Hepatocyte (in vitro differentiated cells): ENCODE results near the gene PCDHGA9. TPM values are rescaled to one million over a fixed set of nuclear protein-coding genes. Genes with fewer than 3 reads are reported as not detected.

Source experiments
- DNase-seq: peaks from one replicate; pipeline ENCODE4 v3.0.0-alpha.2; 2016; ENCODE audit warnings: low spot score
- H2AFZ ChIP-seq: fragments of 200-600 bp; sonication (generic); 2 replicates; pipeline ENCODE4 v1.6.0; 2016; ENCODE audit warnings: antibody characterized with exemption, mild to moderate bottlenecking
- H3K27ac ChIP-seq: fragments of 200-600 bp; sonication (generic); 2 replicates; pipeline ENCODE4 v1.5.1; 2016; ENCODE audit warnings: mild to moderate bottlenecking
- H3K27me3 ChIP-seq: fragments of 200-600 bp; sonication (generic); 2 replicates; pipeline ENCODE4 v1.6.1; 2016
- H3K36me3 ChIP-seq: fragments of 200-600 bp; sonication (generic); replicated peaks from 2 replicates; pipeline ENCODE4 v1.5.1; 2016; ENCODE audit warnings: low read depth; ENCODE audit not compliant: insufficient read depth
- H3K4me1 ChIP-seq: fragments of 200-600 bp; sonication (generic); 2 replicates; pipeline ENCODE4 v1.5.1; 2016; ENCODE audit warnings: mild to moderate bottlenecking, moderate library complexity; ENCODE audit not compliant: insufficient read depth
- H3K4me2 ChIP-seq: fragments of 200-600 bp; sonication (generic); 2 replicates; pipeline ENCODE4 v1.6.0; 2016
- H3K4me3 ChIP-seq: fragments of 200-600 bp; sonication (generic); 2 replicates; pipeline ENCODE4 v1.5.1; 2016; ENCODE audit warnings: mild to moderate bottlenecking
- H3K79me2 ChIP-seq: fragments of 200-600 bp; sonication (generic); 2 replicates; pipeline ENCODE4 v1.6.0; 2017; ENCODE audit warnings: mild to moderate bottlenecking
- H3K9me2 ChIP-seq: fragments of 200-600 bp; sonication (generic); replicated peaks from 2 replicates; pipeline ENCODE4 v1.6.0; 2017; ENCODE audit warnings: mild to moderate bottlenecking; ENCODE audit not compliant: insufficient read depth
- H3K9me3 ChIP-seq: fragments of 200-600 bp; sonication (generic); 2 replicates; pipeline ENCODE4 v1.5.1; 2016; ENCODE audit warnings: low read depth, mild to moderate bottlenecking
- H4K20me1 ChIP-seq: fragments of 200-600 bp; sonication (generic); 2 replicates; pipeline ENCODE4 v1.6.0; 2016; ENCODE audit warnings: mild to moderate bottlenecking; ENCODE audit not compliant: insufficient read depth, poor library complexity, severe bottlenecking
- CTCF ChIP-seq: fragments of 200-600 bp; sonication (generic); IDR thresholded peaks from 2 replicates; pipeline ENCODE4 v1.5.1; 2016; ENCODE audit warnings: antibody characterized with exemption, mild to moderate bottlenecking; ENCODE audit not compliant: poor library complexity
- EZH2 ChIP-seq: fragments of 200-600 bp; sonication (generic); IDR thresholded peaks from 2 replicates; pipeline ENCODE4 v1.6.1; 2016; ENCODE audit warnings: antibody characterized with exemption, mild to moderate bottlenecking, borderline replicate concordance
- EZH2phosphoT487 ChIP-seq: fragments of 200-600 bp; sonication (generic); IDR thresholded peaks from one replicate; pipeline ENCODE4 v1.6.1; 2018; ENCODE audit warnings: antibody characterized with exemption, mild to moderate bottlenecking, low read depth, moderate library complexity; ENCODE audit not compliant: unreplicated experiment, severe bottlenecking
- WGBS: methylation state at CpG from one replicate; pipeline ENCODE4 v1.1.6; 2016; ENCODE audit warnings: low lambda C conversion rate; ENCODE audit errors: missing lambda C conversion rate; 5-methylcytosine and 5-hydroxymethylcytosine counted together
- polyA plus RNA-seq: library from polyadenylated mRNA; unstranded; fragments of >200 nt; fragmentation: Nextera tagmentation; extraction: Ambion mirVana; gene quantifications from 2 replicates; pipeline ENCODE4 v1.2.1, GENCODE V29; 2016
- total RNA-seq: library from RNA; depleted of rRNA; stranded (reverse); fragments of >200 nt; gene quantifications from 2 replicates; pipeline ENCODE4 v1.2.3, GENCODE V29; 2014

The PCDHGA9 gene
- total and polyA plus RNA-seq, 2 experiments from 2014 or later, result 1.2 TPM; not detected in 1

DNA sequence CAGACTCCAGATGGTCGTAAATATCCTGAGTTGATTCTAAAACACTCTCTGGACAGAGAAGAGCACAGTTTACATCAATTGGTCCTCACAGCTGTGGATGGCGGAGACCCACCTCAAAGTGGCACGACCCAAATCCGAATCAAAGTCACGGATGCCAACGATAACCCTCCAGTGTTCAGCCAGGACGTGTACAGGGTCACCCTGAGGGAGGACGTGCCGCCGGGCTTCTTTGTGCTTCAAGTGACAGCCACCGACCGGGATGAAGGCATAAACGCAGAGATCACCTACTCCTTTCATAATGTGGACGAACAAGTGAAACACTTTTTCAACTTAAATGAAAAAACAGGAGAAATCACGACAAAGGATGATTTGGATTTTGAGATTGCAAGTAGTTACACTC, 41.9 kb upstream of the PCDHGA9 start:
- Histone ChIP-seq H3K4me3 (no peak overlapping the region), H3K27me3 (no peaks in the 10 kb centered on the region), H3K27ac (no peak overlapping the region), H3K9me2 (no peaks in the 10 kb centered on the region), H3K36me3 (no peaks in the 10 kb centered on the region), H3K79me2 (no peaks in the 10 kb centered on the region), H3K4me2 (no peak overlapping the region), H2AFZ (no peak overlapping the region), H4K20me1 (no peaks in the 10 kb centered on the region), H3K4me1 (no peaks in the 10 kb centered on the region), H3K9me3 (peaks cover 5% of the 10 kb centered on the region)
- no peak for DNase-seq
- TF ChIP-seq CTCF (no peak), EZH2 (no peak), EZH2phosphoT487 (no peak)
- WGBS, result 91% methylated on average over 15 of the region's 15 CpGs

- TF ChIP-seq CTCF, result no peak
- Histone ChIP-seq H3K4me1 (no peaks in the 10 kb centered on the region), H3K36me3 (no peaks in the 10 kb centered on the region), H2AFZ (no peak overlapping the region), H3K27me3 (no peaks in the 10 kb centered on the region), H4K20me1 (no peaks in the 10 kb centered on the region), H3K4me3 (no peak overlapping the region), H3K9me2 (no peaks in the 10 kb centered on the region), H3K79me2 (no peaks in the 10 kb centered on the region), H3K4me2 (no peak overlapping the region), H3K27ac (no peak overlapping the region), H3K9me3 (peaks cover 5% of the 10 kb centered on the region)
- DNase-seq, result no peak
These were observed 39.9 kb upstream of the PCDHGA9 start for GRCh38 chr5:141362719-141363118.

DNA sequence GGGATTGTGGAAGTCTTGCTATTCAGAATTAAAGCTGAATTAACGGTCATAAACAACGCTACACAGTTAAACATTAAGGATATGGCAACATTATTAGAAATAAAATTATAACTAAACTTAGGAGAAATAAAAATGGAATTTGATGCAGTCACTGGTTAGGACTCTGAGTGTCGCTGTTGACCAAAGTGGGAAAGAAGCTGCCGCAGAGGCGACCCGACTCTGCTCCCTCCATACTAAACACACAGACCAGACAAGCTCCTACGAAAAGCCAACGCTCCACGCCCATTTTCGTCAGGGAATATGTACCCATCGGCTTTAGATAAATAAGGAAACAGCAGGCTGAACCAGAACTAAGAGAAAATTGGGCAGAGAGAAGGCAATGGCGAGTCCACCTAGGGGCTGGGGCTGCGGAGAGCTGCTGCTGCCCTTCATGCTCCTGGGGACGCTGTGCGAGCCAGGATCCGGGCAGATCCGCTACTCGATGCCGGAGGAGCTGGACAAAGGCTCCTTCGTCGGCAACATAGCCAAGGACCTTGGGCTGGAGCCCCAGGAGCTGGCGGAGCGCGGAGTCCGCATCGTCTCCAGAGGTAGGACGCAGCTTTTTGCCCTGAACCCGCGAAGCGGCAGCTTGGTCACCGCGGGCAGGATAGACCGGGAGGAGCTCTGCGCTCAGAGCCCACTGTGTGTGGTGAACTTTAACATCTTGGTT, 38.5 kb upstream of the PCDHGA9 start, which contains the start of gene PCDHGA5:
PCDHGA5 (plus strand) TSS at position 211 of the 709 bp plus-strand sequence; CDS start at position 380, 169 bp downstream.
- no peak within 1 kb of the TSS for H3K4me3 ChIP-seq
- H3K4me2 ChIP-seq, result no peak within 1 kb of the TSS
- H3K4me1 ChIP-seq, result no peaks in the 10 kb centered on the region
- H4K20me1 ChIP-seq, result no peaks in the 10 kb centered on the region
- DNase-seq, result no peak
- no peaks in the 10 kb centered on the region for H3K9me2 ChIP-seq
- no peaks in the 10 kb centered on the region for H3K27me3 ChIP-seq
- H3K27ac ChIP-seq, result no peak within 1 kb of the TSS
- 96% methylated on average over 32 of the region's 34 CpGs for WGBS
- no peaks in the 10 kb centered on the region for H3K36me3 ChIP-seq
- H3K79me2 ChIP-seq, result no peaks in the 10 kb centered on the region
- TF ChIP-seq EZH2phosphoT487 (no peak), CTCF (no peak), EZH2 (no peak)
- peaks cover 5% of the 10 kb centered on the region for H3K9me3 ChIP-seq
- no peak within 1 kb of the TSS for H2AFZ ChIP-seq
